Small intestine (tissue), 7 donors: ENCODE results near the gene SUN2. TPM values are rescaled to one million over a fixed set of nuclear protein-coding genes. Genes with fewer than 3 reads are reported as not detected.

Source experiments
- DNase-seq, 2 donors: peaks; one replicate each; pipeline versions ENCODE4 v3.0.0 to v3.0.0-alpha.2; 2013
- FAIRE-seq: peaks from 2 replicates; lab custom pipeline; 2012; peaks lifted over from hg19 to GRCh38; lab: Jason Lieb, UNC
- H3K27ac ChIP-seq, 3 donors: one replicate each; pipeline ENCODE4 v1.5.1; 2013; ENCODE audit warnings: low read length in 2 of 3, mild to moderate bottlenecking in 2 of 3, control low read depth in 1 of 3, inconsistent platforms in 1 of 3, low read depth in 1 of 3, moderate library complexity in 1 of 3
- H3K27me3 ChIP-seq, 3 donors: one replicate each; pipeline ENCODE4 v1.6.1; 2013; ENCODE audit warnings: low read length in 3 of 3, inconsistent platforms in 1 of 3; ENCODE audit not compliant: control insufficient read depth in 3 of 3, insufficient read depth in 3 of 3
- H3K36me3 ChIP-seq, 3 donors: one replicate each; pipeline ENCODE4 v1.6.1; 2013; ENCODE audit warnings: low read length in 3 of 3, inconsistent platforms in 1 of 3, low read depth in 1 of 3, mild to moderate bottlenecking in 1 of 3, moderate library complexity in 1 of 3; ENCODE audit not compliant: control insufficient read depth in 3 of 3, insufficient read depth in 2 of 3
- H3K4me1 ChIP-seq, 3 donors: one replicate each; pipeline ENCODE4 v1.6.1; 2013; ENCODE audit warnings: low read length in 2 of 3, inconsistent platforms in 1 of 3, low read depth in 1 of 3, mild to moderate bottlenecking in 1 of 3, moderate library complexity in 1 of 3; ENCODE audit not compliant: control insufficient read depth in 3 of 3, insufficient read depth in 2 of 3
- H3K4me3 ChIP-seq, 3 donors: one replicate each; pipeline ENCODE4 v1.5.1; 2013; ENCODE audit warnings: low read length in 3 of 3, control low read depth in 1 of 3, inconsistent platforms in 1 of 3, low read depth in 1 of 3, mild to moderate bottlenecking in 1 of 3, moderate library complexity in 1 of 3
- H3K9me3 ChIP-seq, 2 donors: one replicate each; pipeline ENCODE4 v1.6.1; 2013; ENCODE audit warnings: low read depth in 1 of 2, low read length in 1 of 2; ENCODE audit not compliant: control insufficient read depth in 2 of 2, insufficient read depth in 1 of 2
- WGBS, 3 donors: extraction: QIAGEN DNeasy Blood & Tissue Kit; methylation state at CpG; one replicate each; pipeline ENCODE4 v1.1.7; 2013; 5-methylcytosine and 5-hydroxymethylcytosine counted together
- polyA plus RNA-seq, 4 donors: library from polyadenylated mRNA; stranded (reverse) in 3 of 4; unstranded in 1 of 4; fragments of 200-250 nt in 3 of 4; fragments of 120-200 nt in 1 of 4; gene quantifications; one replicate each; pipeline versions ENCODE4 v1.2.1 to v1.2.3, GENCODE V29; 2013
- donor health status: healthy with polysubstance abuse.
- donor health status: control.
- donor health status: control.
- donor health status: Bipolar disorder and iron deficiency.
- donor health status: healthy.

SUN2 gene
- polyA plus RNA-seq, 4 donors = 19.0 to 94.2 (median 43.4) TPM

DNA sequence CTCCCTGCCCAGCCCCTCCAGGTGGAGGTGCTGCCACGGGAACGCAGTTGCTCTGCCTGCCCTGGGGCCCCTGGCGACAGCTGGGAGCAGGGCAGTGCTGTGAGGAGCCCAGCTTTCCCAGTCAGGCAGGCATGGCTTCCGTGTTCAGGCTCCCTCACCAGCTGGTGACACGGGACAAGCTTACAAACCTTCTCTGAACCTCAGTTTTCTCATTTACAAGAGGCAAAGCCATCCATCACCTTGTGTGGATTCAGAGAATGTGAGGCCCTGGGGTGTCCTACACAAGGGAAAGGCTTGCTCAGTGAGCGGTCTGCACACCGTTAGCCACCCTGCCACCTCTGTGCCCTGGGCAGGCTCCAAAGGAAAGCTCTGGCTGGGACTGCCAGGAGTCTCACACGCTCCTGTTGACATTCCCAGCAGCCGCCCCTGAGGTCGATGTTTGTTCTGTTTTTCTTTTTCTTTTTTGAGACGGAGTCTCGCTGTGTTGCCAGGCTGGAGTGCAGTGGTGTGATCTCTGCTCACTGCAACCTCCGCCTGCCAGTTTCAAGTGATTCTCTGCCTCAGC is 23.5 kb downstream of the SUN2 start:
- H3K4me3 ChIP-seq = no peak overlapping the region
- no peak for FAIRE-seq
- DNase-seq = no peak
- peaks cover 21 to 100% (median 22%) of the 10 kb centered on the region in 3 donors for H3K36me3 ChIP-seq
- H3K9me3 ChIP-seq = no peaks in the 10 kb centered on the region
- peaks cover 0 to 13% (median 0%) of the 10 kb centered on the region in 3 donors for H3K4me1 ChIP-seq
- H3K27ac ChIP-seq = no peak overlapping the region
- 60 to 74% (median 67%) methylated on average over 11 to 13 of the region's 13 CpGs for WGBS, 3 donors
- no peaks in the 10 kb centered on the region for H3K27me3 ChIP-seq

- Histone ChIP-seq H3K4me1 (peaks cover 0 to 13% (median 0%) of the 10 kb centered on the region in 3 donors), H3K9me3 (no peaks in the 10 kb centered on the region), H3K36me3 (peaks cover 26 to 100% (median 26%) of the 10 kb centered on the region in 3 donors), H3K27me3 (no peaks in the 10 kb centered on the region), H3K27ac (no peak overlapping the region), H3K4me3 (no peak overlapping the region)
- WGBS, 3 donors = 83 to 91% (median 84%) methylated on average over 6 of the region's 6 CpGs
- no peak for FAIRE-seq
- DNase-seq = no peak
Measured at GRCh38 chr22:38731703-38732161, 24.1 kb downstream of the SUN2 start.

GRCh38 chr22:38730411-38730871 is 25.4 kb downstream of the SUN2 start:
- no peak for FAIRE-seq

DNA sequence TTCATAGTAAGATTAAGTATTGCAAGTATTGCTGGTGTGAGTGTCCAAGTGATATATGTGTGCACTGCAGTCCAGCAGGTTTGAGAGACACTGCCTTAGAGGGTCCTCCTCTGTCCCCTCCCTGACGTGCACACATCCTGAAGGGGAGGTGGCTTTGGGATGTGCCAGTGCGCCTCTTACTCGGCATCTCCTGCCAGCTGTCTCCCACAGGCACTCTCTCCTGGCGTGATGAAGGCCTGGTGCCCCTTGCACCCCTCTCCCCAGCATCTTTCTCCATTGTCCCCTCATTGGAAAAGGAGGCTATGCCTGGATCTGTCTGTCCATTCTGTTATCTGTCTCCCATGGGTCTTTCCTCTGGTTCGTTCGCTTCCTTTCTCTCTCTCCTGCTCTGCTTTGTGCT is 25.9 kb downstream of the SUN2 start:
- no peak overlapping the region for H3K4me3 ChIP-seq
- no peak for DNase-seq
- FAIRE-seq = no peak
- 87 to 89% (median 88%) methylated on average over 6 of the region's 6 CpGs for WGBS, 3 donors
- H3K36me3 ChIP-seq = peaks cover 32 to 97% (median 34%) of the 10 kb centered on the region in 3 donors
- no peaks in the 10 kb centered on the region for H3K27me3 ChIP-seq
- no peaks in the 10 kb centered on the region for H3K9me3 ChIP-seq
- H3K27ac ChIP-seq = no peak overlapping the region
- peaks cover 0 to 13% (median 0%) of the 10 kb centered on the region in 3 donors for H3K4me1 ChIP-seq

More at GRCh38 chr22:38730411-38730871, 25.4 kb downstream of the SUN2 start:
- H3K27ac ChIP-seq = no peak overlapping the region
- H3K4me1 ChIP-seq = peaks cover 0 to 13% (median 0%) of the 10 kb centered on the region in 3 donors
- H3K36me3 ChIP-seq = peaks cover 32 to 100% (median 33%) of the 10 kb centered on the region in 3 donors
- WGBS, 3 donors = 95 to 97% (median 96%) methylated on average over 12 to 13 of the region's 13 CpGs
- no peak for DNase-seq
- no peak overlapping the region for H3K4me3 ChIP-seq
- H3K27me3 ChIP-seq = no peaks in the 10 kb centered on the region
- no peaks in the 10 kb centered on the region for H3K9me3 ChIP-seq

DNA sequence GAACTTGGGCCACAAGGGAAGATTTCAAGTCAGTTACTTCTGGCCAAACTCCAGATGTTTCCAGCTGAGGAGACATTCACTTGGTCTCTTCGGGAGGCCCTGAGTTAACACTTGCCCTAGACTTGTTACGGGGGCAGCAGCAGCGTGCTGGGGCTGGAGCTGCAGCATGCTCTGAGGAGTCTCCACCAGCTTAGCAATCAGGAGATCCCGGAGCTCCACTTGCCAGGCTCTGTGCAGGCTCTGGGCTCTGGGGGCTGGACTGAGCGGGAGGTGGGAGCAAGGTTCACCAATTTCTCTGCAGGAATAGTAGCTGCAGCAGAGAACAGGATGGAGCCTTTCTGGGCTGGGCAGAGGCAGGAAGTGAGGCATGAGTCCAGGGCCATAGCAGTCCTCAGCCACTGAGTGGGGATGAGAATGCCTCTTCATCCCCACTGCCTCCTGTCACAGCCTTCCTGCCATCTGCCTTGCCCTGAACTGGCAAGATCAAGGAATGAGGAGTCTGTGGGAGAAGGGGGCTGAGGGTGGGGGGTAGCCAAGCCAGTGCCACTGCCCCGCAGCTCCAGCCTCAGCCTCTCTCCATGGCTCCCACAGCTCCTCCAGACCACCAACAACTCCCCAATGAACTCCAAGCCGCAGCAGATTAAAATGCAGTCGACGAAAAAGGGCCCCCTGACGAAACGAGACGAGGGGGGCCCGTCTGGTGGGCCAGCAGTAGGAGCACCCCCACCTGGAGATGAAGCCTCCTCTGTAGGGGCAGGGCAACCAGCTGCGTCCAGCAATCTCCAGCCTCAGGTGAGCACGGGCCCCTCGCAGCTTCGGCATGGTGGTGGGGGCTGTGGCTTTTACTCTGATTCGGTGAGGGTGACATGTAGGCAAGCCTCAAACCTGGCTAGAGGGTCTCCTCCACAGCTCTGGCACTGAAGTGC is 26.7 kb downstream of the SUN2 start:
- H3K27me3 ChIP-seq = no peaks in the 10 kb centered on the region
- H3K4me1 ChIP-seq = peaks cover 0 to 13% (median 0%) of the 10 kb centered on the region in 3 donors
- H3K9me3 ChIP-seq = no peaks in the 10 kb centered on the region
- H3K4me3 ChIP-seq = no peak overlapping the region
- peaks cover 32 to 97% (median 39%) of the 10 kb centered on the region in 3 donors for H3K36me3 ChIP-seq
- WGBS, 3 donors = 93 to 95% (median 95%) methylated on average over 15 to 18 of the region's 18 CpGs
- no peak overlapping the region for H3K27ac ChIP-seq
- no peak for DNase-seq
- FAIRE-seq = no peak

DNA sequence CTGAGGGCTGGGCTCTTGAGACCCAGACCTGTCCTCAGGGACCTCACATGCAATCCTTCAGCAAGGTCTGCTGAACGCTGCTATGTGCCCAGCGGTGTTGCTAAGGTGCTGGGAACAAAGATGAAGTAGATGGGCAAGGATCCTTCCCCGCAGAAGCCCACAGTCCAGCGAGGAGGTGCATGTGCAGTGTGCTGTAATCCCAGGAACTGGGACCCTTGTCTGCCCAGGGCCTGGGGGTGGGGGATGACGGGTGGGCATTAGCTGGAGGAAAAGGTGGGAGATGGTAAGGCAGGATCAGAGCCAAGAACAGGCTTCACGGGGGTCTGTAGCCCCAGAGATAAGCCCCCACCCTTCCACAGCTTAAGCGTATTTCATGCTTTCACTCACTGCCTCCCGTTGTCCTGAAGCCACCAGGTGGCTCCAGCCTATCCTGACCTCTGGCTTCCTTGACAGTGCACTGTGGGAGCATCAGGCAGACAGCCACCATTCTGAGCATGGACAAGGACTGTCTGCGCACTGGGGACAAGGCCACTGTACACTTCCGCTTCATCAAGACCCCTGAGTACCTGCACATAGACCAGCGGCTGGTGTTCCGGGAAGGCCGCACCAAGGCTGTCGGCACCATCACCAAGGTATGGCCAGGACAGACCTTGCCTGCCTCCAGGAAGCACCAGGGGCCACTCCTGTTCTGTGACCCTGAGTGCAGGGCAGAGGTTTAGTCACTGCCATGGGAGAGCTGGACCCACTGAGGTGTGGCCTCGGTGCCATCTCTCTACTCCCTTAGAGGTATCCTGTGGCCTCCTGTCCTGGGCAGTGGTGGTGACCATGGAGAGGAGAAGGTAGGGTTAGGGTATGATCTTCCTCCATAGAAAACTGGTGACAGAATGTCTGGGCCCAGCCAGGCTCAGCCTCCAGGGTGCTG is 28.0 kb downstream of the SUN2 start:
- Histone ChIP-seq H3K4me1 (peaks cover 0 to under 1% (median 0%) of the 10 kb centered on the region in 3 donors), H3K27ac (no peak overlapping the region), H3K36me3 (peaks cover 37 to 94% (median 41%) of the 10 kb centered on the region in 3 donors), H3K9me3 (no peaks in the 10 kb centered on the region), H3K4me3 (no peak overlapping the region), H3K27me3 (no peaks in the 10 kb centered on the region)
- DNase-seq (no peak), FAIRE-seq (no peak)
- WGBS, 3 donors = 93 to 95% (median 94%) methylated on average over 15 of the region's 15 CpGs

- H3K4me1 ChIP-seq = no peaks in the 10 kb centered on the region
- FAIRE-seq = no peak
Measured at GRCh38 chr22:38727123-38727522, 28.7 kb downstream of the SUN2 start.

More at GRCh38 chr22:38727123-38727522, 28.7 kb downstream of the SUN2 start:
- no peaks in the 10 kb centered on the region for H3K27me3 ChIP-seq
- H3K9me3 ChIP-seq = no peaks in the 10 kb centered on the region
- no peak overlapping the region for H3K4me3 ChIP-seq
- peaks cover 39 to 90% (median 41%) of the 10 kb centered on the region in 3 donors for H3K36me3 ChIP-seq
- no peak overlapping the region for H3K27ac ChIP-seq
- whole genome bisulfite sequencing, 3 donors = 92 to 97% (median 94%) methylated on average over 12 of the region's 12 CpGs
- DNase-seq = no peak
